GM03348 (cell line): ENCODE results near the gene RBMS3.
A peak's percentile ranks its signal among the peaks of the same experiment; 100 is the strongest.
"Not testable (repeated sequence)": the region's sequence is repeated elsewhere in the genome, so short reads cannot be mapped to it uniquely, and the experiment has no call there.

ENCODE experiments used
- DNase-seq: peaks from one replicate; pipeline ENCODE4 v3.0.0; 2012; ENCODE audit warnings: low spot score

The RBMS3 gene

DNA sequence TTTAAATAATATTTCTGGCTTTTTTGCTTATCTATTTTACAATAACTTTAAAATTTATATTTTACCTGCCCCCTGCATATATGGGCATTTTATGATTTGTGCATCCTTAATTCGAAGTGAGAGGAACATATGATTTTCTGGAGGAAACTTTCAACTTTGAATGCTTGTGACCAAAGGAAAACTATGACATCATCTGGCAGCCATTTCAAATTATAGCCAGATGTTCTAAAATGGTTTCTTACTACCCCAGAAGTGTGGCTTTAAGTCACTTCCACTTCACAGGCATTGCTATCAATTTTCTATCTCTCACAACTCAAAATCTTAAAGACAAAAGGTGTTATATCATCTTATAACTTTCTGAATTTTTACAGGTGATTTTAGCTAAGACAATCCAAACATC lies 508.8 kb downstream of the RBMS3 start:
- DNase-seq, result peak; percentile 11

DNA sequence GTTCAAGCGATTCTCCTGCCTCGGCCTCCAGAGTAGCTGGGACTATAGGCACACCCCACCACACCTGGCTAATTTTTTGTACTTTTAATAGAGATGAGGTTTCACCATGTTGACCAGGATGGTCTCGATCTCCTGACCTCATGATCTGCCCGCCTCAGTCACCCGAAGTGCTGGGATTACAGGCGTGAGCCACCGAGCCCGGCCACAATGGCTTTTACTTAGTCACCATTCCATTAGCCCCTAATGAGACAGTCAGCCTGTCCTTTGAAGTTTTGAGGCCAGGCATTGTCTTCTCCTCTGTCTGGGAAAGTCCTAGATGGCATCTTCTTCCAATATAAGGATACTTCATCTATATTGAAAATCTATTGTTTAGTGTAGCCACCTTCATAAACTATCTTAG lies 515.9 kb downstream of the RBMS3 start:
- DNase-seq, result no peak

- no peak for DNase-seq
These were observed 521.2 kb downstream of the RBMS3 start for GRCh38 chr3:29802057-29802456.

GRCh38 chr3:29804044-29804443 lies 523.2 kb downstream of the RBMS3 start:
- no peak for DNase-seq

DNA sequence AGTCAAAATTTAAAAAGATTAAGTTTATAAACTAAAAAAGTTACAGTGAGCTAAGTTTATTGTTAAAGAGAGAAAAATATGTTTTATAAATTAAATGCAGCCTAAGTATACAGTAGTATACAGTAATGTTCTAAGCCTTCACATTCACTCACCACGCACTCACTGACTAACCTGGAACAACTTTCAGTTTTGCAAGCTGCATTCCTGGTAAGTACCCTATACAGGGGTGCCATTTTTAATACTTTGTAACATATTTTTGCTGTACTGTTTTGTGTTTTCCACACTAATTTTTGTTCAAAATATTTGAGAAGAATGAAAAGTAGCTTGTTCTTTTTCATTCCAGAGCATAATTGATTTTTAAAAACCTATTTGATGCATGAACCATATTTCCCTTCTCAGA lies 524.9 kb downstream of the RBMS3 start:
- DNase-seq, result no peak

GRCh38 chr3:29808324-29808723 lies 527.5 kb downstream of the RBMS3 start:
- not testable (repeated sequence) for DNase-seq

DNA sequence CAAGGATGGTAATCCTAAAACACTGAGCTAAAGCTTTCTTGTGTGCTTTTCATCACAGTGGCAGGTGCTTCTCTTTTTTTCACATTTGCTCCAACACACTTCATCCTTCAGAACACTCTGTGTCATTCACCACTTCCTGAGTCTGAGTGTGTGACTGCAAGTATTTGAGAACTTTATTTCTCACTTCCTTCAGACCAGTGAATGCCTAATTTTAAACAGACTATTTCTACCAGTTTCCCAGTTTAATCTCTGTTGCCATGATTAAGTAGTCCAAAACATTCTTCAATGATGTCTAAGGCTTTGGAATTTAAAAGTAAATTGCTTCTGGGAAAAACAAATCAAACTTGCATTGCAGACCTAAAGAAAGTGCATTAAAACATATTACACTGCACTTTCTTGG lies 541.2 kb downstream of the RBMS3 start:
- DNase-seq, result peak; percentile 40

DNA sequence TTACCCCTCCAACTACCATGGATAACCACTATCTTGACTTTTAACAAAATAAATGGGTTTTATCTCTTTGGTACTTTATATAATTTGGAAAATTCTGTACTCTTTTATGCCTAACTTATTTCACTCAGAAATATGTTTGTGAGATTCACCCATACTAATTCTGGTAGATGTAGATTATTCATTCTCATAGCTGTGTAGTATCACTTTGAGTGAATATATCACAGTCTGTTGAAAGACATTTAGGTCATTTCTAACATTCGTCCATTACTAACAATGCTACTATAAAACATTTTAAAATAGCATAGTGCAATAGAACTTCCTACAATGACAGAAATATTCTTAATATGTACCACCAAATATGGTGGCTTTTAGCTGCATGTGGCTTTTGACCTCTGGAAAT lies 542.4 kb downstream of the RBMS3 start:
- no peak for DNase-seq

GRCh38 chr3:29826712-29827111 lies 545.8 kb downstream of the RBMS3 start:
- no peak for DNase-seq

DNA sequence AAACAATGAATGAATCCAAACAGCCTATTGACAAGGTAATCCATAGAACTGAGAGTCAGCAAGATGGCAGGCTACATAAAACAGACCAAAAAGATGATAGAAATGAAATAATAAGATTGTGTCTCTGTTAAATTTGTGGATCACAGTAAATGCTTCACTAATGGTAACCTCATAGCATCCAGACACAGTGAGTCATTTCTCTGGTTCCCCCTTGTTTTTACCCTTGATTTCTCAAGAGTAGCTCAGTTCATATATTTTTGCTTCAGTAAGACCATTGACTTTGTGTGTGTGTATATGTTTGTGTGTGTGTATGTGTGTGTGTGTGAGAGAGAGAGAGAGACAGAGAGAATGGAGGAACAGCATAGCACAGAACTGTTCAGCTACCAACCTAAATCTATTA lies 546.9 kb downstream of the RBMS3 start:
- no peak for DNase-seq

DNA sequence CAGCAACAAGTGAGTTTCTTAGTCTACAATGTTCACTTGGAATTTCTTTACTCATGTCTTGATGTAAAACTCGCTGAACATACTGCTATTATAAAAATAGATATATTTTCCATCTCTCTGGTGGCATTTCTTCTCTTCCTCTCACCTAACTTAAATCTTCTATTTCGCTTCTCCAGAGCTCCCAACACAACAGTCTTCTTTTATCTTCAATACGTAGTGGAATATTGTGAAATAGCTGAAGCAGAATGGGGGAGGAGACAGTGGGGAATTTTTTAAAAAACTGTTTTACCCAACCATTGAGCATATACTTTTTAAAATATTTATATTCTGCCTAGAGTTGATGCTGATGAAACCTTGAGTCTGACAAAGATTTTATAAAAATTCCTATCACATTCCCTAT lies 548.5 kb downstream of the RBMS3 start:
- DNase-seq, result no peak

GRCh38 chr3:29850641-29851040 lies 569.8 kb downstream of the RBMS3 start:
- no peak for DNase-seq

- DNase-seq, result no peak
These were observed 571.9 kb downstream of the RBMS3 start for GRCh38 chr3:29852767-29853166.

GRCh38 chr3:29853841-29854397 lies 573.0 kb downstream of the RBMS3 start:
- DNase-seq, result no peak

- no peak for DNase-seq
These were observed 574.0 kb downstream of the RBMS3 start for GRCh38 chr3:29854821-29855220.

GRCh38 chr3:29859726-29860270 lies 578.9 kb downstream of the RBMS3 start:
- DNase-seq, result no peak

- DNase-seq, result no peak
These were observed 583.9 kb downstream of the RBMS3 start for GRCh38 chr3:29864809-29865208.

- no peak for DNase-seq
These were observed 587.8 kb downstream of the RBMS3 start for GRCh38 chr3:29868543-29869101.

DNA sequence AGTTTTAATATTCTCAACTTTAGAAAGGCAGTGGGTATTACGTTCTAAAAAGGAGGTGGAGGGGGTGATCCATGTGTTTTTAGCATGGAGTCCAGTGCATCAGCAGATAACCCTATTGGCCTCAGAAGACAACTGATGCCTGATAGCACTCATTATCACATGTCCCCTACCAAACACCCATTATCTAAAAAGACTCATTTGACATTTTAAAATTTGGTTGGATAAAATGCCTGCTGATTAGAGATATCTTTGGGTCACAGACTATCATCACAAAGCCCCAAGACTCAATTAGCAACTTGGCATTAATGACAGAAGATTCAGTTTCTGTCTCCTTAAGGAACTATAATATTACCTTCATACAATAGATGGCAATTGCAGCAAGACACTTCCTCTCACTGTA lies 589.3 kb downstream of the RBMS3 start:
- no peak for DNase-seq

GRCh38 chr3:29871087-29871486 lies 590.2 kb downstream of the RBMS3 start:
- DNase-seq, result no peak

GRCh38 chr3:29880809-29881208 lies 599.9 kb downstream of the RBMS3 start:
- DNase-seq, result no peak

GRCh38 chr3:29887451-29887850 lies 606.6 kb downstream of the RBMS3 start:
- no peak for DNase-seq

- peak; percentile 19 for DNase-seq
These were observed 608.3 kb downstream of the RBMS3 start for GRCh38 chr3:29889215-29889614.

GRCh38 chr3:29890801-29891200 lies 609.9 kb downstream of the RBMS3 start:
- DNase-seq, result no peak
